Camera-type eye (tissue), 1 donor: Measurements from ENCODE around the gene TEN1. TPM values are rescaled to one million over a fixed set of nuclear protein-coding genes. Genes with fewer than 3 reads are reported as not detected.

ENCODE experiments used
- total RNA-seq: library from RNA; depleted of rRNA; stranded (reverse); fragments of >200 nt; gene quantifications from one replicate; pipeline ENCODE4 v1.2.3, GENCODE V29; 2014

Gene TEN1
- total RNA-seq = 22.5 TPM

GRCh38 chr17:75978938-75979704 is at the start of gene TEN1, which contains the start of gene ACOX1:
TSS of gene TEN1 (plus strand) at chr17:75979240. CDS start at chr17:75986193, 6,953 bp downstream.
TSS of gene ACOX1 (minus strand) at chr17:75979166. CDS start at chr17:75979073, 93 bp downstream.

GRCh38 chr17:75940727-75941441 is 38.2 kb upstream of the TEN1 start, which contains the start of gene FBF1:
TSS of gene FBF1 (minus strand) at chr17:75941042. CDS start at chr17:75938149, 2,893 bp downstream.

GRCh38 chr17:76000755-76001521 is 21.9 kb downstream of the TEN1 start, which contains the start of gene CDK3:
TSS of gene CDK3 (plus strand) at chr17:76000855. CDS start at chr17:76001426, 571 bp downstream.

GRCh38 chr17:76027159-76027839 is 48.3 kb downstream of the TEN1 start, which contains the start of gene EVPL:
TSS of gene EVPL (minus strand) at chr17:76027306. CDS start at chr17:76027198, 108 bp downstream.

Other genes starting within 250 kb of the TEN1 start
- gene GALK1, start 214.0 kb upstream of the TEN1 start, total RNA-seq = 14.5 TPM
- 78.4 TPM for gene UNK, start 194.4 kb upstream of the TEN1 start, total RNA-seq
- gene UNC13D, start 134.8 kb upstream of the TEN1 start, total RNA-seq = 5.0 TPM
- 50.5 TPM for gene WBP2, start 123.9 kb upstream of the TEN1 start, total RNA-seq
- 14.9 TPM for gene TRIM47, start 100.7 kb upstream of the TEN1 start, total RNA-seq
- 24.4 TPM for gene TRIM65, start 82.3 kb upstream of the TEN1 start, total RNA-seq
- 45.7 TPM for gene MRPL38, start 74.4 kb upstream of the TEN1 start, total RNA-seq
- 19.8 TPM for gene FBF1, start 38.2 kb upstream of the TEN1 start, total RNA-seq
- gene ACOX1, start 74 bp upstream of the TEN1 start, total RNA-seq = 75.3 TPM
- 7.5 TPM for gene CDK3, start 21.6 kb downstream of the TEN1 start, total RNA-seq
- 5.5 TPM for gene EVPL, start 48.1 kb downstream of the TEN1 start, total RNA-seq
- 57.0 TPM for gene SRP68, start 93.3 kb downstream of the TEN1 start, total RNA-seq
- gene GALR2, start 95.5 kb downstream of the TEN1 start, total RNA-seq = not detected
- gene ZACN, start 99.9 kb downstream of the TEN1 start, total RNA-seq = not detected
- 131 TPM for gene EXOC7, start 124.5 kb downstream of the TEN1 start, total RNA-seq
- 1.6 TPM for gene FOXJ1, start 162.0 kb downstream of the TEN1 start, total RNA-seq